Activated T-cell treated with anti-CD3 and anti-CD28 coated beads for 48 hours (primary cell): ENCODE measurements around the gene DENND2D.
"Not testable (repeated sequence)": the region's sequence is repeated elsewhere in the genome, so short reads cannot be mapped to it uniquely, and the experiment has no call there.

Experiments
- DNase-seq: peaks from one replicate; pipeline ENCODE4 v3.0.0-alpha.2; 2020; ENCODE audit warnings: low read depth

The DENND2D gene

GRCh38 chr1:111221633-111222291 is 21.3 kb upstream of the DENND2D start:
- peak; percentile 43 for DNase-seq

GRCh38 chr1:111221276-111221632 is 20.8 kb upstream of the DENND2D start:
- DNase-seq = no peak

- DNase-seq = no peak
Observed at GRCh38 chr1:111220302-111220890, 19.9 kb upstream of the DENND2D start.

GRCh38 chr1:111219557-111220286 is 19.3 kb upstream of the DENND2D start:
- peak; percentile 48 for DNase-seq

- no peak for DNase-seq
Observed at GRCh38 chr1:111218701-111219556, 18.5 kb upstream of the DENND2D start.

- DNase-seq = no peak
Observed at GRCh38 chr1:111217183-111217910, 16.9 kb upstream of the DENND2D start.

- no peak for DNase-seq
Observed at GRCh38 chr1:111216751-111217150, 16.3 kb upstream of the DENND2D start.

GRCh38 chr1:111215285-111215684 is 14.8 kb upstream of the DENND2D start:
- not testable (repeated sequence) for DNase-seq

- no peak for DNase-seq
Observed at GRCh38 chr1:111214884-111215283, 14.4 kb upstream of the DENND2D start.

- no peak for DNase-seq
Observed at GRCh38 chr1:111214074-111214801, 13.8 kb upstream of the DENND2D start.

GRCh38 chr1:111213412-111213811 is 13.0 kb upstream of the DENND2D start:
- no peak for DNase-seq

- DNase-seq = no peak
Observed at GRCh38 chr1:111212634-111213335, 12.3 kb upstream of the DENND2D start.

- DNase-seq = no peak
Observed at GRCh38 chr1:111211921-111212320, 11.5 kb upstream of the DENND2D start.

- DNase-seq = no peak
Observed at GRCh38 chr1:111209622-111210021, 9.2 kb upstream of the DENND2D start.

GRCh38 chr1:111208921-111209320 is 8.5 kb upstream of the DENND2D start:
- no peak for DNase-seq

GRCh38 chr1:111205714-111206050 is 5.2 kb upstream of the DENND2D start:
- no peak for DNase-seq

- no peak for DNase-seq
Observed at GRCh38 chr1:111204983-111205713, 4.7 kb upstream of the DENND2D start.

GRCh38 chr1:111204201-111204982 is 3.9 kb upstream of the DENND2D start:
- peak; percentile 60 for DNase-seq

GRCh38 chr1:111203681-111204200 is 3.3 kb upstream of the DENND2D start:
- DNase-seq = peak; percentile 75
